ENCODE data around the gene ECEL1. TPM values are rescaled to one million over a fixed set of nuclear protein-coding genes. Genes with fewer than 3 reads are reported as not detected.

Gene ECEL1
- total RNA-seq, 1 donor from 2014 or later = 14.9 TPM

GRCh38 chr2:232478571-232479340 is 8.9 kb downstream of the ECEL1 start:
- H3K4me3 ChIP-seq = no peak overlapping the region
- no peaks in the 10 kb centered on the region for H3K36me3 ChIP-seq
- H3K9me3 ChIP-seq = no peaks in the 10 kb centered on the region
- no peaks in the 10 kb centered on the region for H3K4me1 ChIP-seq
- no peak for TF ChIP-seq CTCF (IDR thresholded peaks at IDR 0.05)
- intact Hi-C loops (cut with DNase I) = no loop called here
- no peak overlapping the region for H3K27ac ChIP-seq
- no peak for DNase-seq (ENCODE audit: low spot score in 2 of 2)
- no peaks in the 10 kb centered on the region for H3K27me3 ChIP-seq

- intact Hi-C loops (cut with DNase I) = no loop called here
- no peaks in the 10 kb centered on the region for H3K36me3 ChIP-seq
- H3K9me3 ChIP-seq = no peaks in the 10 kb centered on the region
- H3K4me1 ChIP-seq = no peaks in the 10 kb centered on the region
- no peak for DNase-seq (ENCODE audit: low spot score in 2 of 2)
- TF ChIP-seq CTCF (IDR thresholded peaks at IDR 0.05) = no peak
- no peak overlapping the region for H3K27ac ChIP-seq
- H3K27me3 ChIP-seq = no peaks in the 10 kb centered on the region
- H3K4me3 ChIP-seq = no peak overlapping the region
Measured at GRCh38 chr2:232477751-232478510, 9.7 kb downstream of the ECEL1 start.

- no peak overlapping the region for H3K4me3 ChIP-seq
- no peak overlapping the region for H3K27ac ChIP-seq
- H3K36me3 ChIP-seq = no peaks in the 10 kb centered on the region
- no peak for DNase-seq (ENCODE audit: low spot score in 2 of 2)
- H3K4me1 ChIP-seq = no peaks in the 10 kb centered on the region
- intact Hi-C loops (cut with DNase I) = no loop called here
- TF ChIP-seq CTCF (IDR thresholded peaks at IDR 0.05) = no peak
- no peaks in the 10 kb centered on the region for H3K9me3 ChIP-seq
- H3K27me3 ChIP-seq = no peaks in the 10 kb centered on the region
Measured at GRCh38 chr2:232476791-232477190, 10.8 kb downstream of the ECEL1 start.

GRCh38 chr2:232476045-232476444 is 11.6 kb downstream of the ECEL1 start:
- no peaks in the 10 kb centered on the region for H3K36me3 ChIP-seq
- intact Hi-C loops (cut with DNase I) = no loop called here
- H3K27me3 ChIP-seq = no peaks in the 10 kb centered on the region
- no peak overlapping the region for H3K27ac ChIP-seq
- no peaks in the 10 kb centered on the region for H3K9me3 ChIP-seq
- no peaks in the 10 kb centered on the region for H3K4me1 ChIP-seq
- no peak overlapping the region for H3K4me3 ChIP-seq
- no peak for DNase-seq (ENCODE audit: low spot score in 2 of 2)
- TF ChIP-seq CTCF (IDR thresholded peaks at IDR 0.05) = no peak

- Histone ChIP-seq H3K27ac (no peak overlapping the region), H3K4me1 (no peaks in the 10 kb centered on the region), H3K36me3 (no peaks in the 10 kb centered on the region), H3K27me3 (no peaks in the 10 kb centered on the region), H3K4me3 (no peak overlapping the region), H3K9me3 (no peaks in the 10 kb centered on the region)
- DNase-seq (ENCODE audit: low spot score in 2 of 2) = no peak
- TF ChIP-seq CTCF (IDR thresholded peaks at IDR 0.05) = no peak
- intact Hi-C loops (cut with DNase I) = no loop called here
Measured at GRCh38 chr2:232473467-232473890, 14.2 kb downstream of the ECEL1 start.

Measured in ascending aorta (tissue), 2 donors.